Measurements from ENCODE around the gene UBE2C.
"Not testable (repeated sequence)": the region's sequence is repeated elsewhere in the genome, so short reads cannot be mapped to it uniquely, and the experiment has no call there.

The UBE2C gene

GRCh38 chr20:45797955-45798354 is 14.5 kb upstream of the UBE2C start:
- not testable (repeated sequence) for DNase-seq (ENCODE audit: low read depth in 2 of 2)

GRCh38 chr20:45798935-45799642 is 13.4 kb upstream of the UBE2C start:
- peak in 1 of 2 donors; percentile 38 for DNase-seq (ENCODE audit: low read depth in 2 of 2)

- DNase-seq (ENCODE audit: low read depth in 2 of 2) = no peak
Observed at GRCh38 chr20:45801851-45802250, 10.6 kb upstream of the UBE2C start.

GRCh38 chr20:45810191-45810970 is 2.1 kb upstream of the UBE2C start:
- DNase-seq (ENCODE audit: low read depth in 2 of 2) = no peak

- no peak for DNase-seq (ENCODE audit: low read depth in 2 of 2)
Observed at GRCh38 chr20:45813006-45813340, 529 bp downstream of the UBE2C start.

GRCh38 chr20:45813489-45813888 is 1.0 kb downstream of the UBE2C start:
- DNase-seq (ENCODE audit: low read depth in 2 of 2) = no peak

- no peak for DNase-seq (ENCODE audit: low read depth in 2 of 2)
Observed at GRCh38 chr20:45814314-45814713, 1.9 kb downstream of the UBE2C start.

- no peak for DNase-seq (ENCODE audit: low read depth in 2 of 2)
Observed at GRCh38 chr20:45816951-45817350, 4.5 kb downstream of the UBE2C start.

GRCh38 chr20:45817376-45818194 is 5.1 kb downstream of the UBE2C start:
- no peak for DNase-seq (ENCODE audit: low read depth in 2 of 2)

GRCh38 chr20:45818239-45818638 is 5.8 kb downstream of the UBE2C start:
- no peak for DNase-seq (ENCODE audit: low read depth in 2 of 2)

- DNase-seq (ENCODE audit: low read depth in 2 of 2) = no peak
Observed at GRCh38 chr20:45819466-45819865, 7.0 kb downstream of the UBE2C start.

GRCh38 chr20:45821947-45822346 is 9.5 kb downstream of the UBE2C start:
- no peak for DNase-seq (ENCODE audit: low read depth in 2 of 2)

GRCh38 chr20:45822857-45823256 is 10.4 kb downstream of the UBE2C start:
- no peak for DNase-seq (ENCODE audit: low read depth in 2 of 2)

- peak in 1 of 2 donors; percentile 17 for DNase-seq (ENCODE audit: low read depth in 2 of 2)
Observed at GRCh38 chr20:45823949-45824835, 11.7 kb downstream of the UBE2C start.

GRCh38 chr20:45826381-45827019 is 14.1 kb downstream of the UBE2C start:
- no peak for DNase-seq (ENCODE audit: low read depth in 2 of 2)

GRCh38 chr20:45827030-45827652 is 14.7 kb downstream of the UBE2C start, which contains the start of gene TNNC2:
TSS of gene TNNC2 (minus strand) at chr20:45827312. CDS start at chr20:45827248, 64 bp downstream.
- DNase-seq (ENCODE audit: low read depth in 2 of 2) = no peak

- no peak for DNase-seq (ENCODE audit: low read depth in 2 of 2)
Observed at GRCh38 chr20:45827712-45828111, 15.3 kb downstream of the UBE2C start.

GRCh38 chr20:45828589-45828988 is 16.1 kb downstream of the UBE2C start:
- no peak for DNase-seq (ENCODE audit: low read depth in 2 of 2)

- not testable (repeated sequence) for DNase-seq (ENCODE audit: low read depth in 2 of 2)
Observed at GRCh38 chr20:45829673-45830106, 17.2 kb downstream of the UBE2C start.

- DNase-seq (ENCODE audit: low read depth in 2 of 2) = no peak
Observed at GRCh38 chr20:45832619-45833018, 20.2 kb downstream of the UBE2C start.

All from activated CD8-positive, alpha-beta memory T cell treated with anti-CD3 and anti-CD28 coated beads for 4 hours (primary cell).